C4-2B (cell line): ENCODE results near the gene ADD3.

Experiments used
- CTCF ChIP-seq: fragments of 450-650 bp; conservative IDR thresholded peaks from 2 replicates; pipeline ENCODE4 v1.5.1; 2017; ENCODE audit warnings: mild to moderate bottlenecking
- ZFX ChIP-seq: fragments of 450-650 bp; IDR thresholded peaks from 2 replicates; pipeline ENCODE4 v1.6.1; 2017

DNA sequence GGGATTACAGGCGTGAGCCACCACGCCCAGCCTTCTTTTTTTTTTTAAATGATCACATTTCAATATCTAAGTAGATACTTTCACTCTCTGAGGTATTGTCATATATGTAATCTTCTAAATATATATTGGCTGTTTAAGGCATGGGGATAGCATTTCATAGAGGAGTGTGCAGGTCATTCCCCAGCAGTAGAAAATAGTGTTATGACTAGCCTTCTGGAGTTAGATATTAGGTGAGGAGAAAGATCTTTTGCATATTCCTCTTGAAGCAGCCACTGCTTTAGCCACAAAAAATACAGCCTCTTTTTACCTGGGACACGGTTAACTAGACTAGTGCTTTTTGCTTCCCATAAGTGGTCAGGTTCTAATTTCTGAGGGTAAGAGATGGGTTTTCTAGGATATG is 28.9 kb downstream of the ADD3 start:
- TF ChIP-seq CTCF (no peak), ZFX (no peak)
